ENCODE results near the gene GPR63.

GPR63 gene

DNA sequence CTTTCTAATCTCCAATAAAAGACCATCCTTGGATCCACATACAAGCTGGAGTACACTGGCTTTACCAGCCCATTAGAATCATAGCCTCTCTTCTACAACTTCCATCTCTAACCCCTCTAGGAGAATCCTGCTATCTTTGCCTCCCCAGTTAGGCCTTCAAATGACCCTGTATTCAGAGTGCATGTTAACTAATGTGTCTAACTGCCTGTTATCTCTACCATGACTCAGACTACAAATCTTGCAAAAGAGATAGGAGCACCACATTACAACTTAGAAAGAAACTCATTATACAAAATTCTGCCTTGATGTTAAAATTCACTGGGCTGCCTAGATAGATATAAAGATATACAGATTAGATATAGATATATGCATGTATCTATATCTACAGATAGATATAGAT lies 28.2 kb downstream of the GPR63 start:
- no peak overlapping the region for H3K4me3 ChIP-seq (ENCODE audit: low read depth, low read length)
- TF ChIP-seq, protein P1, sequence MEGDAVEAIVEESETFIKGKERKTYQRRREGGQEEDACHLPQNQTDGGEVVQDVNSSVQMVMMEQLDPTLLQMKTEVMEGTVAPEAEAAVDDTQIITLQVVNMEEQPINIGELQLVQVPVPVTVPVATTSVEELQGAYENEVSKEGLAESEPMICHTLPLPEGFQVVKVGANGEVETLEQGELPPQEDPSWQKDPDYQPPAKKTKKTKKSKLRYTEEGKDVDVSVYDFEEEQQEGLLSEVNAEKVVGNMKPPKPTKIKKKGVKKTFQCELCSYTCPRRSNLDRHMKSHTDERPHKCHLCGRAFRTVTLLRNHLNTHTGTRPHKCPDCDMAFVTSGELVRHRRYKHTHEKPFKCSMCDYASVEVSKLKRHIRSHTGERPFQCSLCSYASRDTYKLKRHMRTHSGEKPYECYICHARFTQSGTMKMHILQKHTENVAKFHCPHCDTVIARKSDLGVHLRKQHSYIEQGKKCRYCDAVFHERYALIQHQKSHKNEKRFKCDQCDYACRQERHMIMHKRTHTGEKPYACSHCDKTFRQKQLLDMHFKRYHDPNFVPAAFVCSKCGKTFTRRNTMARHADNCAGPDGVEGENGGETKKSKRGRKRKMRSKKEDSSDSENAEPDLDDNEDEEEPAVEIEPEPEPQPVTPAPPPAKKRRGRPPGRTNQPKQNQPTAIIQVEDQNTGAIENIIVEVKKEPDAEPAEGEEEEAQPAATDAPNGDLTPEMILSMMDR (IDR thresholded peaks at IDR 0.05; ENCODE audit: borderline replicate concordance, insufficient read depth, low read depth, low read length), result no peak

DNA sequence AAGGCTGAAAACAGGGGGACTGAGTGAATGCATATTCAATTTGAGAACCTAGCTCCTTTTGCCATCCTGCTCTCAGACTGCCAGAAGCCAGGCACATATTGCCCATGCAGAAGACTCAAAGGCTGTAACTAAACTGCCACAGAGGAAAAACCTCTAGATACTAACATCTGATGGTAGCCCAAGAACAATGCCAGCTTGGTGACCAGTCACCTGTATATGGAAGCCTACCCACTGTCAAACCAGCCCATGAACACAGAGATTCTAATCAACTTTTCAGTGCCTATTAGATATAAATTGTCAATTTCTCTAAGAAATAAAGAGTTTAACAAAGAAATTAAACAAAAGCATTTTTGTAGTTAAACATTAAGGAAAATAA lies 34.2 kb downstream of the GPR63 start:
- TF ChIP-seq, protein P1 (IDR thresholded peaks at IDR 0.05; ENCODE audit: borderline replicate concordance, insufficient read depth, low read depth, low read length), result no peak

DNA sequence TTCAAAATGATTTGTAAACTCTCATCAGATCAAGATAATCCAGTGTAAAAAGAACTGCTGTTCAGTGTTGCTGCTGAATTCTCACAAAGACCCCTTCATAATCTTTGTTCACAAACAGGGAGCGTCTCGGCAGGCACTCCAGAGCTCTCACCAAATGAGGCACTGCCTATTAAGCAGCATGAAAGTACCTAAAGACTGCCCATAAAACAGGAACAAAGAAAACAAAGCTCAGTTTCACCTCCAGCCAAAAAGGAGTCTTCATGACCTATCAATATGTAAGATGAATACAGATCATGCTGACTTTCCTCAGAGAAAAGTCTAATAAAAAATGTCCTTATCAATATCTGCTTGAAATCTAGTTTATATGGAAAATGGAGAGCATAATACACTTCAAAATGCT lies 41.8 kb downstream of the GPR63 start:
- TF ChIP-seq, protein P1 (IDR thresholded peaks at IDR 0.05; ENCODE audit: borderline replicate concordance, insufficient read depth, low read depth, low read length), result no peak
- H3K4me3 ChIP-seq (ENCODE audit: low read depth, low read length), result no peak overlapping the region

More for the DNA sequence above, 34.2 kb downstream of the GPR63 start:
- no peak overlapping the region for H3K4me3 ChIP-seq (ENCODE audit: low read depth, low read length)

DNA sequence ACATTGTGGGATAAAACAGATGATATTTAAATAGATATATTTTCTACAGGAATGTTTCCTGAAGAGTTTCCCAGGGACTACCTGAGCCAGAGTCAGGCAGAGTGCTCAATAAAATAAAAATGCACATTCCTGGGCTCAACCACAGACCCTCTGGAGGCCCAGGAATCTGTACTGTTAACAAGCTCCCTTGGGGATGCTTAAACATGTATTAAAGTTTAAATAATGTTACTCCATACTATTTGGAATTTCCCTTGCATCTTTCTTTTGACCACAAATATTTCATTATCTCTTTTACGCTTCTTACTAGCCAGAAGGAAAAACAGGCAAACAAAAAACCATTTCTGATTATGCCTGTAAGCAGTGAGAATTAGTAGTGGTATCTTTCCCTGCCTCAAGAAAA lies 42.3 kb downstream of the GPR63 start:
- no peak overlapping the region for H3K4me3 ChIP-seq (ENCODE audit: low read depth, low read length)
- TF ChIP-seq, protein P1 (IDR thresholded peaks at IDR 0.05; ENCODE audit: borderline replicate concordance, insufficient read depth, low read depth, low read length), result no peak

DNA sequence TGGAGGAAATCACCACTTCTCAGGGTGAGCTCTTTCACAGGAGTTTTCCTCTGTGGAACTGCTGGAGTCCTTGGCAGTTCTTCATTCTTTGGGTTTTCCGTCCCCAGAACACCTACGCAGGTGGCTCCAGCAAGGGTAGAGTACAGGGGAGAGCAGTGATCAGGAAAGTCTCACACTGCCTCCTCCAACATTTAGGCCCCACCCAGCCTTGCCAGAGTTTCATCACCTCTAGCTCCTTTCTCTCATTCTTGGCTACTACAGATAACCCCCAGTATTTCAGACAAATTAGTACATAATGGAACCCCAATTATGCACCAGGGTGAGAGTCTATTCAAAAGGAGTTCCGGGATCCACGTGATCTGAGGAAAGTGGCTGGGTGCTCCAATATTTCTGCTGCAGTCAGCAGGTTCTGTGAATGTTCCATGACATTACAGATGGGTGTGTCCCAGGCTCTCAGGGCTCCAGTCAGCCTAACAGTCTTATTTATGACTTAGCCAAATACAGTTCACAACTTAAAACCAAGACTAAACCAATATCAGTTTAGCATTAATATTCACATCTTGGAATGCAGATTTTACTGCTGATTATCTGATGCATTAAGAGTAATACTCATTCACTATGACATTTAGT lies 44.6 kb downstream of the GPR63 start:
- TF ChIP-seq, protein P1 (IDR thresholded peaks at IDR 0.05; ENCODE audit: borderline replicate concordance, insufficient read depth, low read depth, low read length), result no peak
- no peak overlapping the region for H3K4me3 ChIP-seq (ENCODE audit: low read depth, low read length)

DNA sequence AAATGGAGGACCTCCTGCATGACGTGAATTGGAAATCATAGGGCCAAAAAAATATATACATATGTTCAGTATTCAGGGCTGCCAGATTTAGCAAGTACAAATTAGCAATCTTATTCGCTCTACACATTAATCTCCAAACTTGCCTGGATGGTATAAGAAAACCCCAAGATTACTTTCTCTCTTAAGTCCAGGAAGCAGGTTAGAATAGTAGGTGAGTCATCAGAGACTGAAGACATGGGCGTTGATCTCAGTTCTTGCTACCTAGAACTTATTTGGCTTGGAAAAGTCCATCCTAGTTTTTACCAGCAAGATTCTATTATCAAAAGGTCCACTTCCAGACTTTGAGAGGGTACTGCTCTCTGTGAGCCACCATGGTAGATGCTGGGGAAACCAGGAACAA lies 47.4 kb downstream of the GPR63 start:
- TF ChIP-seq, protein P1 (IDR thresholded peaks at IDR 0.05; ENCODE audit: borderline replicate concordance, insufficient read depth, low read depth, low read length), result no peak
- H3K4me3 ChIP-seq (ENCODE audit: low read depth, low read length), result no peak overlapping the region

DNA sequence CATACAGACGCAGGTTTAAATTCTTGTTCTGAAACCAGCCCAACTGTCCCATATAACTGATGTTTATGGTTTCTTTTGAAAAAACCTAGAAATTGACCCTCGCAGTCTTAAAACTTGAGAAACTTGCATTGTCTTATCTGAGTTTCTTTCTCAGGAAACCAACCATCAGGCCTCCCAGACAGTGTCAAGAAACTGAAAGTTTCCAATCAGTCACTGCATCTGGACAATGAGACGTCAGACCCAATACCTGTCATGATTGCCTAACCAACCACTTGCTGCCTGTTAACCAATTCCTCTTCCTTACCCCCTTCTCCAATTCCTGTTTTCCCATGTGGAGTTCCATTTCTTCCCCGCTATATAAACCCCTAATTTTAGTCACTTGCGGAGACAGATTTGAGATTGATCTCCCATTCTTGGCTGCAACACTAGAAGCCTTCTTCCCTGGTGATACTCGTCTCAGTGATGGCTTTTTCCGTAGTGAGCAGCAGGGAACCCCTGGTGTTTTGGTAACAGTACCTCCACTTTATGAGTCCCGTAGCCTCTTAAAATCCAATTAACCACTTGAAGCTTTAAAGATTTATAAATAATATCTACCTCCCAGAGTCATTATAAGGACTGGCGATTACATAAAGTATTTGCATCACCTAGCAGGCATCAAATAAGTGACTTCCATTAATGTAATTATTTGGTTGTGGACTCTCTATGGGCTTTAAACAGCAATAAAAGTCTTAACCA lies 49.3 kb downstream of the GPR63 start:
- TF ChIP-seq, protein P1 (IDR thresholded peaks at IDR 0.05; ENCODE audit: borderline replicate concordance, insufficient read depth, low read depth, low read length), result no peak
- no peak overlapping the region for H3K4me3 ChIP-seq (ENCODE audit: low read depth, low read length)

Measured in GM12875 (cell line).